ENCODE measurements around the gene CASZ1. TPM values are rescaled to one million over a fixed set of nuclear protein-coding genes. Genes with fewer than 3 reads are reported as not detected.

The CASZ1 gene
- total and polyA plus RNA-seq, 10 of the 15 experiments (the other 5 are each of a cell fraction or from before 2014, with no cell fraction given), result 0.52 to 9.8 (median 3.7) TPM

DNA sequence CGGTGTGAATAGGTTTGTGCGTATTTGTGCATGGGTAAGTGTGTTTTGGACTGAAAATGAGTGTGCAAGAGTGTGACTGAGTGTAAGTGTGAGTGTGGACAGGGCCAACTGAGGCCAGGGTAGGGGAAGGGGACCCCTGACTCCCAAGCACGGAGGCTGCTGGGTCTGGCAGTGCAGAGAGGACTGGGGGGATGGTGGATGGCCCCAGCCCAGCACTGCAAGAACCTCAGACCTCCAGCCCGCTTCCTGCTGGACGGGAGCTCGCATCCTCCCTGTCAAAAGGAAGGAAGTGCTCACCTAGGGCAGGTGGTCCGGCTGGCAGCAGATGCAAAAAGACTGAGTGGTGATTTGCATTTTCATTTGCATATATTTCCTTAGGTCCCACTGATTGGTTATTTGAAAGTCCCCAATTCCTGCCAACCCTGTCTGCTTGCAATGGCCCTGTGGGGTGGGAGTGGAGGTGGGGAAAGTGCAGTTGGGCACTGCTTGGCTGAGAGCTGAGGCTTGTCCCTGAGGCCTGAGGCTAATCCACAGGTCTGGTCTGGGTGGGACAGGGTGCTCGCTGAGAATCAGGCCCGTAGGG is 42.8 kb upstream of the CASZ1 start (continued):
- TF ChIP-seq PBX3 (IDR thresholded peaks at IDR 0.05; ENCODE audit: insufficient replicate concordance, low read depth, low read length), result no peak

GRCh38 chr1:10838541-10838940 is 42.1 kb upstream of the CASZ1 start:
- no peaks in the 10 kb centered on the region for H3K4me1 ChIP-seq (ENCODE audit: control insufficient read depth, insufficient read depth, low read length)
- intact Hi-C loops (cut with micrococcal nuclease; ENCODE audit: unreplicated experiment) (no loop called here), in situ Hi-C loops (cut with MboI) (no loop called here)
- DNase-seq (ENCODE audit: low read depth, low spot score), result no peak
- peaks cover 4 to 11% of the 10 kb centered on the region in 2 experiments; a peak in 3 of 4 replicates for H3K27me3 ChIP-seq (replicated peaks in 1 of 2; ENCODE audit: control insufficient read depth in 2 of 2, insufficient read depth in 2 of 2, low read length in 1 of 2)
- no peak overlapping the region for H2AFZ ChIP-seq (ENCODE audit: control insufficient read depth, low read depth, low read length)
- SMC1A ChIA-PET (ENCODE audit: uncharacterized antibody, unreplicated experiment), result no interaction called here
- H3K36me3 ChIP-seq (ENCODE audit: control insufficient read depth in 2 of 2, insufficient read depth in 2 of 2, low read length in 1 of 2), result no peaks in the 10 kb centered on the region
- WGBS (ENCODE audit: insufficient coverage, insufficient replicate concordance, low lambda C conversion rate, missing lambda C conversion rate), result 39% methylated on average over 11 of the region's 11 CpGs
- no peak overlapping the region for H3K4me2 ChIP-seq (ENCODE audit: control insufficient read depth, insufficient read depth)
- no peak for FAIRE-seq
- no peak for TF ChIP-seq BMI1 (IDR thresholded peaks at IDR 0.05; ENCODE audit: borderline replicate concordance)
- TF ChIP-seq MXI1 (IDR thresholded peaks at IDR 0.05; ENCODE audit: low read depth, low read length), result no peak
- no peak for TF ChIP-seq NR2F1 (conservative IDR thresholded peaks at IDR 0.05)
- no peak overlapping the region for H3K27ac ChIP-seq (ENCODE audit: control insufficient read depth, insufficient read depth)
- H4K20me1 ChIP-seq (ENCODE audit: control insufficient read depth, insufficient read depth), result no peaks in the 10 kb centered on the region
- RAD21 ChIA-PET (ENCODE audit: unreplicated experiment), result no interaction called here
- POLR2A ChIA-PET, result no interaction called here
- no peak overlapping the region for H3K9ac ChIP-seq (ENCODE audit: control insufficient read depth, insufficient read depth, low read length)
- ATAC-seq, result no peak
- H3K9me3 ChIP-seq (replicated peaks; ENCODE audit: control insufficient read depth, insufficient read depth, low read length), result no peaks in the 10 kb centered on the region; the same call in 2 of the 3 replicates
- BruUV-seq (replicated peaks), result no TSS peak
- CTCF ChIA-PET, result no interaction called here
- no peak overlapping the region for H3K4me3 ChIP-seq
- no peaks in the 10 kb centered on the region for H3K79me2 ChIP-seq (ENCODE audit: control insufficient read depth, insufficient read depth, low read length)

DNA sequence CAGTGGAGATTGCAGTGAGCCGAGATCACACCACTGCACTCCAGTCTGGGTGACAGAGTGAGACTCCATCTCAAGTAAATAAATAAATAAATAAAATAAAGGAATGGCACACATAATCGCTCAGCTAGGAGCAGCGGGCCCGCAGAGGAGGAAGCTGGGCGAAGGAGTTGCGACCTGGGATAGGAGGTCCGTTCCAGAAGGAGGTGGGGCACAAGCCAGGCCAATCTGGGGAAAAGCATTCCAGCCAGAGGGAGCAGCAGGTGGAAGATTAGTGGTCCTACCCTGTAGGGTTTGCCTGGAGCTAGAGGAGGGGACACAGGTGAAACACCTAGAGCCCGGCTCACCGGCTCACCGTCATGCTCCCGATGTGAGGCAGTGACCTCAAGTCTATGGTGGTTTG is 40.3 kb upstream of the CASZ1 start:
- Histone ChIP-seq H3K4me1 (ENCODE audit: control insufficient read depth, insufficient read depth, low read length) (no peaks in the 10 kb centered on the region), H3K79me2 (ENCODE audit: control insufficient read depth, insufficient read depth, low read length) (no peaks in the 10 kb centered on the region), H4K20me1 (ENCODE audit: control insufficient read depth, insufficient read depth) (no peaks in the 10 kb centered on the region), H3K9me3 (replicated peaks; ENCODE audit: control insufficient read depth, insufficient read depth, low read length) (no peaks in the 10 kb centered on the region), H3K27me3 (replicated peaks in 1 of 2; ENCODE audit: control insufficient read depth in 2 of 2, insufficient read depth in 2 of 2, low read length in 1 of 2) (peaks cover 4 to 11% of the 10 kb centered on the region in 2 experiments; a peak in 3 of 4 replicates), H3K4me2 (ENCODE audit: control insufficient read depth, insufficient read depth) (no peak overlapping the region), H3K27ac (ENCODE audit: control insufficient read depth, insufficient read depth) (no peak overlapping the region), H2AFZ (ENCODE audit: control insufficient read depth, low read depth, low read length) (no peak overlapping the region), H3K36me3 (ENCODE audit: control insufficient read depth in 2 of 2, insufficient read depth in 2 of 2, low read length in 1 of 2) (no peaks in the 10 kb centered on the region), H3K9ac (ENCODE audit: control insufficient read depth, insufficient read depth, low read length) (no peak overlapping the region), H3K4me3 (no peak overlapping the region)
- CTCF ChIA-PET, result no interaction called here
- WGBS (ENCODE audit: insufficient coverage, insufficient replicate concordance, low lambda C conversion rate, missing lambda C conversion rate), result 72% methylated on average over 11 of the region's 11 CpGs
- DNase-seq (ENCODE audit: low read depth, low spot score) (no peak), ATAC-seq (no peak), FAIRE-seq (no peak)
- RAD21 ChIA-PET (ENCODE audit: unreplicated experiment), result no interaction called here
- BruUV-seq (replicated peaks), result no TSS peak
- no peak for TF ChIP-seq CREM (IDR thresholded peaks at IDR 0.05; ENCODE audit: low read depth)
- no peak for TF ChIP-seq HDAC2 (IDR thresholded peaks at IDR 0.05)
- TF ChIP-seq RB1 (IDR thresholded peaks at IDR 0.05; ENCODE audit: borderline replicate concordance), result no peak
- SMC1A ChIA-PET (ENCODE audit: uncharacterized antibody, unreplicated experiment), result no interaction called here
- intact Hi-C loops (cut with micrococcal nuclease; ENCODE audit: unreplicated experiment), result no loop called here
- in situ Hi-C loops (cut with MboI), result no loop called here
- POLR2A ChIA-PET, result no interaction called here
